Measurements from ENCODE around the gene L1CAM. TPM values are rescaled to one million over a fixed set of nuclear protein-coding genes. Genes with fewer than 3 reads are reported as not detected.

L1CAM gene
- total RNA-seq, 3 donors from 2014 or later (not counting 1 experiment from before 2014, with no cell fraction given), result 0.23 to 0.98 TPM; not detected in 1

DNA sequence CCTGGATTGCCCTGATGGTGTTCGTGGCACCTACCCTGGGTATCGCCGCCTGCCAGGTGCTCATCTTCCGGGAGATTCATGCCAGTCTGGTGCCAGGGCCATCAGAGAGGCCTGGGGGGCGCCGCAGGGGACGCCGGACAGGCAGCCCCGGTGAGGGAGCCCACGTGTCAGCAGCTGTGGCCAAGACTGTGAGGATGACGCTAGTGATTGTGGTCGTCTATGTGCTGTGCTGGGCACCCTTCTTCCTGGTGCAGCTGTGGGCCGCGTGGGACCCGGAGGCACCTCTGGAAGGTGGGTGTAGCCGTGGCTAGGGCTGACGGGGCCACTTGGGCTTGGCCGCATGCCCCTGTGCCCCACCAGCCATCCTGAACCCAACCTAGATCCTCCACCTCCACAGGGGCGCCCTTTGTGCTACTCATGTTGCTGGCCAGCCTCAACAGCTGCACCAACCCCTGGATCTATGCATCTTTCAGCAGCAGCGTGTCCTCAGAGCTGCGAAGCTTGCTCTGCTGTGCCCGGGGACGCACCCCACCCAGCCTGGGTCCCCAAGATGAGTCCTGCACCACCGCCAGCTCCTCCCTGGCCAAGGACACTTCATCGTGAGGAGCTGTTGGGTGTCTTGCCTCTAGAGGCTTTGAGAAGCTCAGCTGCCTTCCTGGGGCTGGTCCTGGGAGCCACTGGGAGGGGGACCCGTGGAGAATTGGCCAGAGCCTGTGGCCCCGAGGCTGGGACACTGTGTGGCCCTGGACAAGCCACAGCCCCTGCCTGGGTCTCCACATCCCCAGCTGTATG lies 20.3 kb upstream of the L1CAM start:
- intact Hi-C loops (cut with micrococcal nuclease), result loop anchor here (2.0 to 5.0 kb wide), 2 partner anchors 20 to 89 kb away; partner anchors contain the start of gene ARHGAP4
- DNase-seq, result peak; percentile 60 to 66
- peak; percentile 85 to 92 (median 92) for ATAC-seq
- no peaks in the 10 kb centered on the region for H3K36me3 Mint-ChIP-seq
- no peaks in the 10 kb centered on the region for H3K27me3 Mint-ChIP-seq (ENCODE audit: low read depth in 2 of 2)
- Histone ChIP-seq H3K27me3 (ENCODE audit: control insufficient read depth, insufficient read depth, low read length) (no peaks in the 10 kb centered on the region), H3K9me3 (ENCODE audit: control insufficient read depth, insufficient read depth, low read length) (no peaks in the 10 kb centered on the region), H3K4me1 (ENCODE audit: control insufficient read depth, insufficient read depth, low read length) (peaks cover 62% of the 10 kb centered on the region), H3K27ac (ENCODE audit: low read length) (peak overlapping the region; percentile 38), H3K4me3 (ENCODE audit: low read length) (no peak overlapping the region), H3K36me3 (ENCODE audit: control insufficient read depth, insufficient read depth, low read length) (peaks cover 29% of the 10 kb centered on the region)
- 27% methylated on average over 23 of the region's 27 CpGs for WGBS (ENCODE audit: insufficient coverage)
- TF ChIP-seq CTCF (IDR thresholded peaks at IDR 0.05), result no peak
- peaks cover 24 to 54% of the 10 kb centered on the region in 2 donors for H3K4me1 Mint-ChIP-seq
- H3K9me3 Mint-ChIP-seq, result no peaks in the 10 kb centered on the region
- peak overlapping the region; percentile 72 for H3K4me3 Mint-ChIP-seq
- peak overlapping the region; percentile 81 to 89 for H3K27ac Mint-ChIP-seq

DNA sequence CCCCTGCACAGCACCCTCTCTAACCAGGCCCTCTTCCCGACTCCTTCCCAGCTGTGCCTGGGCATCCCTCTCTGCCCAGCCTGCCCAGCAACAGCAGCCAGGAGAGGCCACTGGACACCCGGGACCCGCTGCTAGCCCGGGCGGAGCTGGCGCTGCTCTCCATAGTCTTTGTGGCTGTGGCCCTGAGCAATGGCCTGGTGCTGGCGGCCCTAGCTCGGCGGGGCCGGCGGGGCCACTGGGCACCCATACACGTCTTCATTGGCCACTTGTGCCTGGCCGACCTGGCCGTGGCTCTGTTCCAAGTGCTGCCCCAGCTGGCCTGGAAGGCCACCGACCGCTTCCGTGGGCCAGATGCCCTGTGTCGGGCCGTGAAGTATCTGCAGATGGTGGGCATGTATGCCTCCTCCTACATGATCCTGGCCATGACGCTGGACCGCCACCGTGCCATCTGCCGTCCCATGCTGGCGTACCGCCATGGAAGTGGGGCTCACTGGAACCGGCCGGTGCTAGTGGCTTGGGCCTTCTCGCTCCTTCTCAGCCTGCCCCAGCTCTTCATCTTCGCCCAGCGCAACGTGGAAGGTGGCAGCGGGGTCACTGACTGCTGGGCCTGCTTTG lies 19.6 kb upstream of the L1CAM start:
- intact Hi-C loops (cut with micrococcal nuclease), result loop anchor here (2.0 to 5.0 kb wide), 2 partner anchors 21 to 88 kb away; partner anchors contain the start of gene ARHGAP4
- Mint-ChIP-seq H3K27me3 (ENCODE audit: low read depth in 2 of 2) (no peaks in the 10 kb centered on the region), H3K36me3 (no peaks in the 10 kb centered on the region), H3K27ac (peak overlapping the region; percentile 81 to 89), H3K4me1 (peaks cover 30 to 61% of the 10 kb centered on the region in 2 donors), H3K4me3 (peak overlapping the region; percentile 72), H3K9me3 (no peaks in the 10 kb centered on the region)
- peak overlapping the region; percentile 11 for H3K27ac ChIP-seq (ENCODE audit: low read length)
- H3K36me3 ChIP-seq (ENCODE audit: control insufficient read depth, insufficient read depth, low read length), result peaks cover 27% of the 10 kb centered on the region
- no peaks in the 10 kb centered on the region for H3K27me3 ChIP-seq (ENCODE audit: control insufficient read depth, insufficient read depth, low read length)
- WGBS (ENCODE audit: insufficient coverage), result 89% methylated on average over 32 of the region's 32 CpGs
- H3K4me1 ChIP-seq (ENCODE audit: control insufficient read depth, insufficient read depth, low read length), result peaks cover 69% of the 10 kb centered on the region
- H3K4me3 ChIP-seq (ENCODE audit: low read length), result no peak overlapping the region
- ATAC-seq, result no peak
- no peaks in the 10 kb centered on the region for H3K9me3 ChIP-seq (ENCODE audit: control insufficient read depth, insufficient read depth, low read length)
- DNase-seq, result no peak
- TF ChIP-seq CTCF (IDR thresholded peaks at IDR 0.05), result no peak

DNA sequence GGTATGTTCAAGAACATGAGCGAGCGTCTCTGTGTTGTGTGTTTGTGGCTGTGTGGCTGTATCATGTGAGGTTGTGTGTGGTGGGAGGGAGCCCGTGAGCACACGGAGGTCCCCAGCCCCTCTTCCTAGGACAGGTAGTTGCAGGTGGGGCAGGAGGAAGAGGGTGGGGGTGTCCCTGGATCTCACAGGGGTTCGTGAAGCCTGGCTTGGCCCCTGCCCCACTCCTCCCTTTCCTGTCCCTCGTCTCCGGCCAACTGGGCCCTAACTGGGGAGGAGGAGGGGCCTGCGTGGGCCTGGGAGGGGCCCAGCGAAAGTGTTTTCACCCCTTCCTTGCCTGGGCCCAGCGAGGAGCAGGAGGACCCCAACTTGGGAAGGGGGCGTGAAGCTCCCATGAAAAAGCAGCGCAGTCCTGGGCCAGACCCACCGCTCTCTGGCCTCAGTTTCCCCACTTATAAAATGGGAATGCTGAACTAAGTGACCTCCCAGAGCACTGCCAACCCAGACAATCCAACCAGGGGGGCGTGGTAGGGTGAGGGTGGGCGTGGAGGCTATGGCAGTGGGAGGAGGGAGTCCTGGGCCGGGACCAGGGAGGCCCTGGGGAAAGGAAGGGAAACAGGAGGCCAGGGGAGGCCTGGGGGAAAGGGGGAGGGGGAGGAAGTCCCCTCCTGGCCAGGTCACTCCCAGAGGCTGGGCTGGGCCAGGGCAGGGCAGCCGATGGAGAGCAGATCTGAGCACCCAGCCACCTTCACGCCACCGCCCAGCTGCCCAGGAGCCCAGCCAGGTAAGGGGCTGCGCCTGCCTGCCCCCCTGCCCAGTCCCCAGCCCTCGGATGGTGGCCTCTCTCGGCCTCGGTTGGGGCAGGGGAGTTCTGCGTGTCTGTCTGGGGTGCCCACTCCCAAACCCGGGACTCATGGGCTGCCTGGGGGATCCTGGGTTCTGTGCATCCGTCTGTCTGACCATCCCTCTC lies 18.3 kb upstream of the L1CAM start, which contains the start of gene AVPR2:
AVPR2 (plus strand) TSS at position 683 of the 967 bp plus-strand sequence. CDS start 473 bp downstream, outside the sequence.
- Mint-ChIP-seq H3K4me1 (peaks cover 31 to 62% of the 10 kb centered on the region in 2 donors), H3K27ac (peak within 1 kb of the TSS; percentile 70 to 91), H3K9me3 (no peaks in the 10 kb centered on the region), H3K4me3 (peak within 1 kb of the TSS; percentile 62), H3K36me3 (no peaks in the 10 kb centered on the region), H3K27me3 (ENCODE audit: low read depth in 2 of 2) (no peaks in the 10 kb centered on the region)
- TF ChIP-seq CTCF (IDR thresholded peaks at IDR 0.05), result no peak
- peak in 1 of 2 donors; percentile 45 for DNase-seq
- Histone ChIP-seq H3K4me3 (ENCODE audit: low read length) (no peak within 1 kb of the TSS), H3K9me3 (ENCODE audit: control insufficient read depth, insufficient read depth, low read length) (no peaks in the 10 kb centered on the region), H3K4me1 (ENCODE audit: control insufficient read depth, insufficient read depth, low read length) (peaks cover 73% of the 10 kb centered on the region), H3K36me3 (ENCODE audit: control insufficient read depth, insufficient read depth, low read length) (peaks cover 18% of the 10 kb centered on the region), H3K27ac (ENCODE audit: low read length) (peak within 1 kb of the TSS; percentile 11), H3K27me3 (ENCODE audit: control insufficient read depth, insufficient read depth, low read length) (no peaks in the 10 kb centered on the region)
- 26% methylated on average over 21 of the region's 26 CpGs for WGBS (ENCODE audit: insufficient coverage)
- intact Hi-C loops (cut with micrococcal nuclease), result no loop called here
- peak in 1 of 3 donors; percentile 9 for ATAC-seq

All from natural killer cell (primary cell).